Testis (tissue), 2 donors: ENCODE results near the gene PTPRN2.

Experiments used
- CTCF ChIP-seq, 3 experiments: fragments of 450-650 bp in 2 of 3; fragments of 200-600 bp in 1 of 3; sonication (generic) in 1 of 3; IDR thresholded peaks; one replicate each; pipeline ENCODE4 v1.5.1; 2016 to 2019; ENCODE audit warnings: antibody characterized with exemption in 3 of 3, mild to moderate bottlenecking in 2 of 3, moderate library complexity in 1 of 3
- POLR2A ChIP-seq: fragments of 450-650 bp; IDR thresholded peaks from one replicate; pipeline ENCODE4 v1.6.1; 2017; ENCODE audit warnings: antibody characterized with exemption, mild to moderate bottlenecking, moderate library complexity

- no peak for TF ChIP-seq POLR2A
- TF ChIP-seq CTCF (IDR thresholded peaks at IDR 0.05) = no peak
These were observed 230.3 kb downstream of the PTPRN2 start for GRCh38 chr7:158357106-158357897.
